Urothelium cell line (cell line): Measurements from ENCODE around the gene INSC.
A peak's percentile ranks its signal among the peaks of the same experiment; 100 is the strongest.

Source experiments
- DNase-seq: peaks from one replicate; pipeline ENCODE4 v3.0.0; 2011; ENCODE audit warnings: low spot score, mixed read lengths
- FAIRE-seq: peaks from 2 replicates; lab custom pipeline; 2011; peaks lifted over from hg19 to GRCh38; lab: Jason Lieb, UNC

The INSC gene

DNA sequence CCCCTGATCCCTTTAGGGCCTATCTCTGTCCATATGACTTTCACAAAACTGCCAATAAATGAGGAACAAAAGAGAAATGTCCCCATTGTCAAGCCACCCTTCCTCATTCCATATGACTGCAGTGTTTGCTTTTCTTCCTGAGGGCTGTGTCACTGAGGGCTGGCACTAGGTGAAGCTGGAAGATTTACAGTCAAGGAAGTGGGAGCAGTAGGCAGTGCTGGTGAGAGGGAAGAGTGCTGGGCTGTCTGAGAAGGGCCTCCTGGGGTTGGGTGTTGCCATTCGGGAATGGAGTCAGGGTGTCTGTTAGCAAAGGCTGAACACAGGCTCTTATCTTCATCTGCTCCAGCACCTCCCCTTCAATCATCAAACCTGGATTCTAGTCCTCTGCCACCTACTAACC is 30.9 kb downstream of the INSC start:
- FAIRE-seq, result no peak
- DNase-seq, result no peak

DNA sequence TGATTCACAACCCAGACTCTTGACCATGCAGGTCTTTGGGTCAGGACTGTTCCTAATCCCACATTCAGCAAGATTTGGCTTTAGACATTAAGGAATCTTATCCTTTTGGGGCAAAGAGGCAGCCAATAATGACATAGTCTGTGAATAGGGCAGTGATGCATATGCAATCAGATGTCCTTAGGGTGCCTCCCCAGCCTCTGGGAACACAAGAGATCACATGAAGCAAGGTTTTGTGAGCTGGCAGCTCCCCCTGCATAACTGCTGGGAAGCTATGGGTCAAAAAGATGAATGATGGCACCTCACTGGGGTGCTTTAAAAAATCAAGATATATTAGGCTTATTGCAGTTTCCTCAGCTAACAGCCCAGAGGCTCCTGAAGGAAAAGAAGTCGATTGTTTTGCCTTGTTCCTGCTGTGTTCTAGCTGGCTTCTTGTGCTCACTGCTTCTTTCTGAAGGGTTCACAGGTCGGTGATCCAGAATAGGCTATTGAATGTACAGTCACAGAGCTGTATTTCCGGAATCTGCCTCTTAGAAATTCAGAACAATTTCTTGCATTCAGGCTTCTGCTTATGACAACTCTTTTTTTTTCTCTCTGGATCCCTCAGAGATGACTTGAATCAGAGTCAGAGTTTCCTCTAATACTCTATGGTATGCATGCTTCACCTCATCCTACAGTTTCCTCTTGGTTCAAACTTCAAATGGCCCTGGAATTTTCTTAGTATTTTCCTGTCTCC is 31.7 kb downstream of the INSC start:
- no peak for DNase-seq
- FAIRE-seq, result no peak

DNA sequence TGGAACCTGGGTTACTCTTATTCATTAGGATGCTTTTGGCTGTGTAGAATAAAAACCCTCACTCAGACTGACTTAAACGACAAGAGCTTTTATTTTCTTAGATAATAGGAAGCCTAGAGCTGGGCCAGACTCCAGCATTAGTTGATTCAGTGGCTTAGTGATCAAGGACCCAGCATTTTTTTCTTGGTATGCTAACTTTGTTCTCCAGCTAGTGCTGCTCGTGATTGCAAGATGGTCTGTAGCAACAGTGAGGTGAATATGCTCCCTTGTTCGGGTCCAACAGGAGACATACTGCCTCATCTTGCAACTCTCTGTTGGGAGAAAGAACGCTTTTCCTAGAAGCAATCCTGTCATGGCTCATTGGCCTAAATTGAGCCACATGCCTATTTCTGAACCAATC is 33.4 kb downstream of the INSC start:
- peak; percentile 80 for FAIRE-seq
- no peak for DNase-seq

DNA sequence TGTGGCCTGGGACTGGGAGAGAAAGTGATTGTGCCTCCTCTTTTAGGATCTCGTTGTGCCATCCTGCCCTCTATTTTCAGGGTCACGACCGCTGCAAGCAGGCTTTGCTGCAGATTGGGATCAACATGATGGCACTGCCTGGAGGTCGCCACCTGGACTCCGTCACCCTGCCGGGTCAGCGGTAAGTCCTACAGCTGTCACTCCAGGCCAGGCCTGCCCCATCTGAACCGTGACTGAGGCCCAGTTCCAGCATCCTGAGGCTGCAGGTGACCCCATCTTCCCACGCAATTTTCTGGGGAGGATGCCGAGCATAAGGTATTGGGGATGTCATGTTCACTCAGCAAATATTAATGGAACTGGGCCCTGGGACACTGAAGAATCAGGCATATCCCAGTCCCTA is 34.3 kb downstream of the INSC start:
- DNase-seq, result no peak
- FAIRE-seq, result no peak

DNA sequence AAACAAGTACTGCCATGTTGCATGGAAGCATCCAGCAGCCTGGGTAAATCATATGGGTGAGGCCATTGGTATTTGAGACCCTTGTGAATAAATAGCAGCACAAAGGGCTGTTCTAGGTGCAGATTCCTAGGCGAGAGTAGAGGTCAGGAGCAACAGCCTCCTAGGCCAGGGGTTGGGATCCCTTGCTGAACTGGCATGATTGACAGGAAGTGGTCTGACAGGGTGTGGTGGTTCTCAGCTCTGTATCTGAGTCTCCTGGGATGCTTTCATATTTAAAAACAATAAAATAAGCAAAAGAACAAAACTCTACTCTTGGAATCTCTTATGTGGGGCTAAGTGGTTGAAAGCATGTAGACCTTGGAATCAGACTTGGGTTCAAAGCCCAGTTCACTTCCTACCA is 35.8 kb downstream of the INSC start:
- DNase-seq (no peak), FAIRE-seq (no peak)

DNA sequence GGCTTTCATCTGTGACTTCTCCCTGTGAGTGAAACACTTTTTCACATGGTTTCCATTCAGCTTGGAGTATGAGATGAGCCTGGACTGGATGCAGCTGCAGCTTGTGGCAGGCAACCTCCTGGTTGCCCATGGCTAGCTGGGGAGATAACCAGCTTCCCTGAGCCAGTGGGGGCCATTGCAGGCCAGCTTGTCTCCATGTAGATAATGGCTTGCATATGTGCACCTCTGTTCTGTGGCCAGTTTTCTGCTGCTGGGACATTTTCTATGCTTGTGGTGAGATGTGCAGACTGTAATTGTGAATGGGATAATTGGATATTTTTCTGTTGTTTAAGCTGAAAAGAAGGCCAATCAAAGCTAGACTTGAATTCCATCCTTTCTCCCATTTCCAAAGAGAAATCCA is 38.5 kb downstream of the INSC start:
- FAIRE-seq (no peak), DNase-seq (no peak)

DNA sequence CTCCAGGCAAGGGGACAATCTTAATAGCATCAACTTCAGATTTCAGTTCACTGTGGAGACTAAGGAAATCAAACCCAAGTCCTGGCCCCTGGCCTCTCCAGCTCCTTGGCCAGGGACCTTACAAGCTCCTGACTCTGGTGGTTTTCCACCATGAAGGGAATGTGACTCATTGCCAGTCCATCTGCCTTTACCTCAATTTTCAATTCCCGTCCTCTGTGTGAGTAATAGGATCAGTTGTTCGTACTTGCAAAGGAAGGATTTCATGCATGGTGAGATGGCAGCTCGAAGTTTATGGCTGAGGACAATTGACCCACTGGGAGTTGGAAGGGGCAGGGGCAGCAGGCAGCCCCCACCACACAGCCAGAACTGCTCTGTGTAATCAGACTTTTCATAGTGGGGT is 42.5 kb downstream of the INSC start:
- DNase-seq (peak; percentile 29), FAIRE-seq (peak; percentile 61)

DNA sequence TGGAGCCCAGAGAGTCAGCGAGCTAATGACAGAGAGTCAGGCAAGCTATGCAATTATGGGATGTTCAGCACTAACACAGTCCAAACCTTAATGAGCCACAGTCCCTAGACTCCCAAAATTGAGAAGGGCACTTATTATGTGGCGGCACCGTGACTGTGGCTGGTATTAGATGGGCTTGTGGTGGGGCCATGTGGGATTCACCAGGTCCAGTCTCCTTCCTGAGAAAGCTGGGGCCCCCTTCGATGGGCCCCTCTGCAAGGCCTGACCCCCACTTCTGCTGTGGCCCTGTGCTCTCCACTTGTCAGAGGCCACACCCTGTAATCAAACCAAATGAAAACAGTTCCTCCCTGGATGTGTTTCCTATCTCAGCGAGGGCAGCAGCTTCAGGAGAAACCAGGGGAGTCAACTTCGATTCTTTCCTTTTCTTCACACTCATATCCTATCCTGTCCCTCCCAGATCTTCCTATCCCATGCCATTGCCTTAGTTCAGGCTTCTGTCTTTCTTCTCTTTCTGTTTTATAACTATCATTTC is 42.9 kb downstream of the INSC start:
- DNase-seq (no peak), FAIRE-seq (no peak)

DNA sequence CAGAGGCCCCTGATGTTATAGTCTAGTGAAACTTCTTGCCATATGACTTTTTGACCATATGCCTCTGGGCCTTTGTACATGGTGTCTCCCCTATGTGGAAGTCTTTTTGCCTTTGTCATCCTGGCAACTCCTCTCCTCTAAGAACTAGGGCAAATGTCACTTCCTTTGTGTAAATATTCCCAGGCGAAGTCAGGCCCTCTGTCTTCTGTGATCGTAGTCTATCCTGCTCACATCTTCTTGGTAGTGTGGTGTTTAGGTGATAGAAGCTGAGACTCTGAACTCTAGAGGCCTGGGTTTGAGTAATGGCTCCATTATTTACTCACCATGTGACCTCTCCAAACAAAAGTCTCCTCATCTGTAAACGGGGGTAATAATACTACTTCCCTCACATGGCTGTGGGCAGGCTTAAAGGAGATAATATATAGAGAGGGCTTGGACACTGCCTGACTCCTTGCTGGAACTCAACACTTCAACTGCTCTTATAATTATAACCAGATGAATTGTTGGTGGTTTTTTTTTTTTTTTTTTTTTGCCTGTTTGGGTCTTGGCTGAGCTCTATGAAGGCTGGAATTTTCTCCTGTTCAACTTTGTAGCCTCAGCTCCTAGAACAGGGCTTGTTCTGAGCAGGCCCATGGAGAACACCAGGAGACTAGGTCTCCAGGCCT is 43.8 kb downstream of the INSC start:
- DNase-seq (no peak), FAIRE-seq (no peak)

DNA sequence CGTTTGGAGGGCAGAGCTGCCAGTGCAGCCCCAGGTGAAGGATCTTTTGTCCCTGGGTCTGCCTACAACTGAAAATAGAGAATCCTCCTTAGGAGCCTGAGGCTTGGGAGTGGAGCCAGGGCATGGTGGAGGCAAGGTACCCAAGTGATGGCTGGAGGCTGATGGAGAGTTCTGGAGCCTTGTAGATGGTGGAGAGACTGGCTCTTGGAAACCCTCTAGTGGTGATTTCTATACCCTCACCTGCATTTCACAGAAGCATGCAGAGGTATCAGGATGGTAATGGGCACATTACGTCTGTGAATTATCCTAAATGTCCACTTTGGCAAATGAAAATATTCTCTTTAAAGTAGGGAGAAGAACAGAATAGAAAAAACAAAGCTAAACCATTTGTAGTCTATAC is 44.4 kb downstream of the INSC start:
- DNase-seq (peak; percentile 33), FAIRE-seq (no peak)

DNA sequence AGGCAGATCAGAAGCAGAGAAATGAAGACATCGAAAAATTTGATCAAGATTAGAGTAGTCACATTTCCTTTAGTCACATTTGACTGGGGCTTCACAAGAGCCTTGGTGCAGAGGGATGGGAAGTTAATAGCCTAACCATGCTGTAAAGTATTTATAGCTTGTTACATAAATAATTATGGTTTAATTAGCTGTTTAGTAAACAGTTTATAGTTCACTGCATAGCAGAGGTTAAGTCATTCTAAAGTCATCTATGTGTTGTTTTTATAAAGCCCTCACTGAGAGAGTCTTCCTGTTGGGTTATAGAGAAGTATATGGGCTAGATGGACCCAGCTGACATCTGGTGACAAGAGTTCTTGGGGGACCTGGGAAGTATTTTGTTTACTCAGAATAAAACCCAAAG is 47.1 kb downstream of the INSC start:
- DNase-seq (no peak), FAIRE-seq (no peak)

DNA sequence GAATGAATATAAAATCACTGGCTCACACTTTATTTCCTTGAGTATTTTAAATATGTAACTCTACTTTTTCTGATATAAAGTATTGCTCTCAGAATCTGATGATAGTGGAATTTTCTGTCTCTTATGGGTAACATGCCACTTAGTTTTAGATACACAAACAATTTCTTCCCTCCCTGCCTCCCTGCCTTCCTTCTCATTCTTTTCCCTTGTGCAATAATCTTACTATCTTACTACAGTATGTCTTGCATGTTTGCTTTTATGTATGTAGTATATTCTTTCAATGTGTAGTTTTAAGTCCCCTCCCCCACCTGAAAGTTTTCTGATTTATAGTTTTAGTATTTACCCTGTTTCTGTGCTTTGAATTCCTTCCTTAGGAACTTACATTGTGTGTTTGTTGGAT is 48.4 kb downstream of the INSC start:
- DNase-seq (no peak), FAIRE-seq (no peak)

DNA sequence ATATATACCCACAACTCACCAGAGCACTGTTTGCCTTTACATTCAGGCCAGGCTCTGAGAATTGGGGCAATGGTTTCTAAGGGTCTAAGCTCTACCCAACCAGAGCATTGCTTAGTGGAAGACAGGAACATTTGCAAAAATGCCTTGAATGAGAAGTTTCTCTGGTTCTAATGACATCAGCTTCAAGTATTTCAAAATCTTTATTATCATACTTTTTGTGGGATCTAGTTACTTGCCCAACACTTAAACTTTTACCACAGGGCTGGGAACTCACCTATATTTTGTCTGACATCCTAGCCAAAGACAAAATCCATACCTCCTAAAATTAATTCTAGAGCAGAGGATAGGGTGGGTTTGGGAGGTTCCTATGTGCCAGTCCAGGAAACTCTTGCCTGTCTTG is 51.5 kb downstream of the INSC start:
- FAIRE-seq, result no peak
- no peak for DNase-seq

DNA sequence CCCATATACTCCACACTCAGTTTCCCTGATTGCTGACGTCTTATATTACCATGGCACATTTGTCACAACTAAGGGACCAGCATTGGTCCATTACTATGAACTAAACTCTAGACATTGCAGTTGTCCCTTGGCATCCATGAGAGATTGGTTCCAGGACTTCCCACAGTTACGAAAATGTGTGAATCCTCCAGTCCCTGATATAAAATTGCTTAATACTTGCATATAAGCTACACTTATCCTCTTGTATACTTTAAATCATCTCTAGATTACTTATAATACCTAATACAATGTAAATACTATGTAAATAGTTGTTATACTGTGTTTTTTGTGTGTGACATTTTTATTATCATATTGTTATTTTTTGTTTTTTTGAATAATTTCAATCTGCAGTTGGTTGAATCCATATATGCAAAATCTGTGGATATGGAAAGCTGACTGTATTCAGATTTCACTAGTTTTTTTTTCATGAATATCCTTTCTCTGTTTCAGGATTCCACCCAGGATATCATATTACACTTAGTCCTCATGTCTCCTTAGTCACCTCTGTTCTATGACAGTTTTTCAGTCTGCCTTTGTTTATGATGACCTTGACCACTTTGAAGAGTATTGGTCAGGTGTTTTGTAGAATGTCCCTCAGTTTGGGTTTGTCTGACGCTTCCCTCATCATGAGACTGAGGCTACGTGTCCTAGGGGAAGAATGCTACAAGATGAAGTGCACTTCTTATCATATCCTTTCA is 55.3 kb downstream of the INSC start:
- no peak for FAIRE-seq
- no peak for DNase-seq

DNA sequence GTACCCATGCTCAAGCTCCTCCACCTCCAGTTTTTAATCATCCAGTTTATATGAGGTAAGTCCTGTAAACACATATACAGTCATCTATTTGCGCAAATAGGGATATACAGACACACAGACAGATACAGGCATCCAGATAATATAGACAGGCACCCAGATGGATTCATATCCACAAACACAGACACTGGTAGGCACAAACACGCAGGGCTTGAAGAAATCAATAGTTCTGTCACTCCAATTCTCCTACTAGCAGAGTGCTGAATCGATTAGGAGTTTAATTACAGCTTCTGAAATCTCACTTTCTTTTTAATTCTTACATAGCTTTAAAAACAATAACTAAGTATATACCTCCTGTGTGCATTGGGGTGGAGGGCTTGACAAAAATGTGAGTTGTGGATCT is 56.0 kb downstream of the INSC start:
- DNase-seq, result no peak
- no peak for FAIRE-seq

DNA sequence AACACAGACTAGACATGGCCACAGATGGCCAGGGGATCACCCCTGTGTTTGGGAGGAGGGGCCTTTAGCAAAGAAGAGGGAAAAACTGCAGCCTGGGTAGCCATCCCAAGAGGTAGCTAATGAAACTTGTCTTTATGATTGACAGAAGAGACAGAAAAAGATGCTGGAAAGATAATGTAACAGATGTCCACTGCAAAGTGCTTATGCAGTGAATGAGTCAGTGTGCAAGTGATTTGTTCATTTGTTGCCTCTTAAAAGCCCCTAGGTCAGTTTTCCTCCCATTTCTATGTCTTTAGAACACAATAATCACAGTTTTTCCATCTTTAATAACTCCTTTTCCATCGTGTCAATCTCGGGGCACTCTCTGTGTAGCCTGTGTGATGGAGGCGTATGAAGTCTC is 57.2 kb downstream of the INSC start:
- DNase-seq (no peak), FAIRE-seq (no peak)

DNA sequence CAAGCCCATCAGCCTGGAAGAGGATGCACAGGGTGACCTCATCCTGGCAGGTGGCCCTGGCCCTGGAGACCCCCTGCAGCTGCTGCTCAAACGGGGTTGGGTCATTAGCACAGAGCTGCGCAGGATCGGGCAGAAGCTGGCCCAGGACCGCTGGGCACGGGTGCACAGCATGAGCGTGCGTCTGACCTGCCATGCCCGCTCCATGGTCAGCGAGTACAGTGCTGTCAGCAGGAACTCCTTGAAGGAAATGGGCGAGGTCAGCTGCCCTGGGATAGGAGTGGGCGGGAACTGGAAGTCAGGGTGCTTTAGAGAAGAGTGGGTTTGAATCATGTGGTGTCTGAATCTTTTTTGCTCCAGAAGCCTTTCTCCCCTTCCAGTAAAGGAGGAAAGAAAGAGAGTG is 61.1 kb downstream of the INSC start:
- DNase-seq (no peak), FAIRE-seq (no peak)

DNA sequence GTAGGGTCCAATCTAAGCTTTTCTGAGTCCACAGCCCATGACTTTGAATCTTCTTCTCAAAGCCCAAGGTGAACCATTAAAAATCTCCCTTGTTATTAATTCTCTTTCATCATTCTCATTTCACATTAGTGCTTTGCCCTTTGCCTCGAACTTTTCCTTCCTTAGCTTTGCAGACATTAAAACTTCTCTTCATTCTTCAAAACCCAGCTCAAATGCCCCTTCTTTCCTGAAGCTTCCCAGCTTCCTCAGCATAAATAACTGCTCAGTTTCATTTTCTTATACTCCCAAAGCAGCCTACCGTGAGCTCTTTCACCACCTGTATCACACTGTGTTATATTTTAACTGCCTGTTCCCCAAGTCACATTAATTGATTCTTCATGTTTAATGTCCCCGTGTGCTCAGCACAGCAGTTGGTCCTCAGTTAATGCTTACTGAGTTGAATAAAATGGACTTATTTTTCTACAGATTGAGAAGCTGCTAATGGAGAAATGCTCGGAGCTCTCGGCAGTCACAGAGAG is 62.0 kb downstream of the INSC start:
- DNase-seq (no peak), FAIRE-seq (no peak)

DNA sequence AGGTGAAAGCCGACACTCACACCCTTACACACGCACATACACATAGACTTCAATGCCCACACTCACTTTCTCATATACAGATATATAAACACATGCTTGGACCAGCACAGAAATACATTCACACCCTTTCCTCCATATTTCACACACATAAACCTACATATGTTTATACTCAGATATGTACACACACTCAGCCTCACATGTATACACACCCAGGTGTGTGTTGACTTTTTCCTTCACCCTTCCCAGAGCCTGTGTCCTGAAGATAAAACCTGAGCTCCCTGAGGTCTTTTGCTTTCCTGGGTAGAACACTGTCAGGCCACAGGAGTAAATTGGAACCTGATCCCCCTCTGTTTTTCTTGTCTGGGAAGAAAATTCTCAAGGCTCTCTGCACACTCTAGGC is 62.8 kb downstream of the INSC start:
- FAIRE-seq (no peak), DNase-seq (no peak)

DNA sequence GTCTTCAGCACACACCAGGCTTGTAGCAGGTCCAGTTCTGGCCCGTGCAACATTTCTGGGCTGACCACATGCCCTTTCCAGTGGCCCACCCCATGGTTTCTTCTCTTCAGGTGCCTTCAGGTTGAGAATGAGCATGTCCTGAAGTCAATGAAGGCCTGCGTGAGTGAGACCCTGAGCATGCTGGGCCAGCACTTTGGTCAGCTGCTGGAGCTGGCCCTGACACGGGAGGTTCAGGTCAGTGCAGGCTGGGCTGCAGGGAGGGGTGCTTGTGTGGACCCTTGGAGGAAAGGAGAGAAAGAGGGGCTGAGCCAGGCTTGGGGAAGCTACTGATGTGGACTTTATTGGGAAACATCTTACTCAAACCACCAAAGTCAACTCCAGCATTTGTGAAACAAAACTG is 63.5 kb downstream of the INSC start:
- no peak for DNase-seq
- FAIRE-seq, result no peak

DNA sequence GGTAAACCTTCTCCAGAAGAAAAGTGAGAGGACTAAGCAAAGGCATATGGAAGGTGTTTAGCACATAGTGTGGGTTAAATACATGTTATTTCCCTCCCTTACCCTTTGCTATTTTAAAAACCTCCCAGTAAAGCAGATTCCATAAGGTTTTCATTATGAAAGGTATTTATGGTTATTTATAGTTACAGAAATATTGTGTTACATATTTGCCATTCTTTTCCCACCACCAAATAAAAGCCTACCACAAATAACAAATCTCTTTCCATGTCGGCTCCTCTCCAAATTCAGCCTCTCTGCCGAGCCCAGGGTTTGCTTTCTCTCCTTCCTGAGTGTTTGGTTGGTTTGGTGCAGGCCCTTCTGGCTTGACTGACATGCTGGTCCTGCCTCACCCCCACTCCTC is 64.4 kb downstream of the INSC start:
- DNase-seq (no peak), FAIRE-seq (no peak)
